Lower leg skin (tissue), 4 donors: ENCODE results near the gene ADGRD1. TPM values are rescaled to one million over a fixed set of nuclear protein-coding genes. Genes with fewer than 3 reads are reported as not detected.

ENCODE experiments used
- DNase-seq, 2 donors: peaks; one replicate each; pipeline ENCODE4 v3.0.0-alpha.2; 2019; ENCODE audit warnings: low spot score in 2 of 2
- H3K4me3 ChIP-seq: fragments of 200-600 bp; sonication (generic); 2 replicates; pipeline ENCODE4 v1.5.1; 2017; ENCODE audit warnings: mild to moderate bottlenecking, low read depth; ENCODE audit not compliant: poor library complexity, severe bottlenecking
- POLR2A ChIP-seq, 2 donors: fragments of 450-650 bp; IDR thresholded peaks; one replicate each; pipeline ENCODE4 v1.6.1; 2016 to 2017; ENCODE audit warnings: antibody characterized with exemption in 2 of 2, mild to moderate bottlenecking in 1 of 2, moderate library complexity in 1 of 2
- WGBS, 2 donors: methylation state at CpG; one replicate each; pipeline ENCODE4 v1.1.5; 2018; 5-methylcytosine and 5-hydroxymethylcytosine counted together
- intact Hi-C: fragments of 100-400 bp; cut with DNase I; formaldehyde crosslinking; loops from one replicate; pipeline ENCODE4 v1.15.0; 2023; ENCODE audit warnings: low total_unique reads
- total RNA-seq, 4 donors: library from RNA; depleted of rRNA; stranded (reverse); fragments of >200 nt; gene quantifications; one replicate each; pipeline ENCODE4 v1.1.0, GENCODE V29; 2016
- TF ChIP-seq, protein P1 (sequence below), 3 donors: fragments of 450-650 bp; IDR thresholded peaks; one replicate each; pipeline ENCODE4 v1.5.1; 2016; ENCODE audit warnings: antibody characterized with exemption in 3 of 3, mild to moderate bottlenecking in 3 of 3, moderate library complexity in 2 of 3

Gene ADGRD1
- total RNA-seq, 4 donors from 2014 or later = 8.3 to 11.6 (median 8.9) TPM

DNA sequence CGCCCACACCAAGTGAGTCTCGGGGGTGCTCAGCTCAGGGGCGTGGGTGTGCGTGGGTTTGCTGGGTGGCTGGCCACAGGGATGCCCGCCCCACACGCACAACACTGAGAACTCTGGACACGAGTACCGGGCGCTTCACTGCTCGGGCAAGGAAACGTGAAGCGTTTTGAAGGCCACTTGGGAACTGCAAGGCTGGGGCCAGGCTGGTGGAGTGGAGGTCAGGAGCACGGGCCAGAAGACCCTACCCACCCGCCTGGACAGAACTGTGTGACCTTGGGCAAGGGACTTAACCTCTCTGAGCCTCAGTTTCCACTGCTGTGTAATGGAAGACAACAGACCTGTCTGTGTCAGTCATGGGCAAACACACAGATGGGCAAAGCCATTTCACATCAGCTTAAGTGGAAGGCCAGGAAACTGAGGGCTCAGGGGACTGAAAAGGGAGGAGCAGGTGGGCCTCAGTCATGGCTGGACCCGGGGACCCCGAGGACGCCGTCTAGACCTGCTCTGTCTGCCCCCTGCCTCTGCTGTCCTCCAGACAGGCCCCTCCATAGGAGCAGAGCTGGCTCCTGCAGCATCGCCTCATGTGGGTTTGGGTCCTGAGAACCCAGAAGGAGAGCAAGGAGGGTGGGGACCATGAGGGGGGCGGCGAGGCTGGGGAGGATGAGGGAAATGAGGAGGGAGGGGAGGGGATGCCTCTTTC lies 52.5 kb downstream of the ADGRD1 start:
- DNase-seq = no peak
- intact Hi-C loops = no loop called here
- TF ChIP-seq, protein P1, sequence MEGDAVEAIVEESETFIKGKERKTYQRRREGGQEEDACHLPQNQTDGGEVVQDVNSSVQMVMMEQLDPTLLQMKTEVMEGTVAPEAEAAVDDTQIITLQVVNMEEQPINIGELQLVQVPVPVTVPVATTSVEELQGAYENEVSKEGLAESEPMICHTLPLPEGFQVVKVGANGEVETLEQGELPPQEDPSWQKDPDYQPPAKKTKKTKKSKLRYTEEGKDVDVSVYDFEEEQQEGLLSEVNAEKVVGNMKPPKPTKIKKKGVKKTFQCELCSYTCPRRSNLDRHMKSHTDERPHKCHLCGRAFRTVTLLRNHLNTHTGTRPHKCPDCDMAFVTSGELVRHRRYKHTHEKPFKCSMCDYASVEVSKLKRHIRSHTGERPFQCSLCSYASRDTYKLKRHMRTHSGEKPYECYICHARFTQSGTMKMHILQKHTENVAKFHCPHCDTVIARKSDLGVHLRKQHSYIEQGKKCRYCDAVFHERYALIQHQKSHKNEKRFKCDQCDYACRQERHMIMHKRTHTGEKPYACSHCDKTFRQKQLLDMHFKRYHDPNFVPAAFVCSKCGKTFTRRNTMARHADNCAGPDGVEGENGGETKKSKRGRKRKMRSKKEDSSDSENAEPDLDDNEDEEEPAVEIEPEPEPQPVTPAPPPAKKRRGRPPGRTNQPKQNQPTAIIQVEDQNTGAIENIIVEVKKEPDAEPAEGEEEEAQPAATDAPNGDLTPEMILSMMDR (IDR thresholded peaks at IDR 0.05) = no peak
- TF ChIP-seq POLR2A (IDR thresholded peaks at IDR 0.05) = no peak
- H3K4me3 ChIP-seq = no peak overlapping the region
- WGBS, 2 donors = 84 to 85% methylated on average over 21 of the region's 21 CpGs

DNA sequence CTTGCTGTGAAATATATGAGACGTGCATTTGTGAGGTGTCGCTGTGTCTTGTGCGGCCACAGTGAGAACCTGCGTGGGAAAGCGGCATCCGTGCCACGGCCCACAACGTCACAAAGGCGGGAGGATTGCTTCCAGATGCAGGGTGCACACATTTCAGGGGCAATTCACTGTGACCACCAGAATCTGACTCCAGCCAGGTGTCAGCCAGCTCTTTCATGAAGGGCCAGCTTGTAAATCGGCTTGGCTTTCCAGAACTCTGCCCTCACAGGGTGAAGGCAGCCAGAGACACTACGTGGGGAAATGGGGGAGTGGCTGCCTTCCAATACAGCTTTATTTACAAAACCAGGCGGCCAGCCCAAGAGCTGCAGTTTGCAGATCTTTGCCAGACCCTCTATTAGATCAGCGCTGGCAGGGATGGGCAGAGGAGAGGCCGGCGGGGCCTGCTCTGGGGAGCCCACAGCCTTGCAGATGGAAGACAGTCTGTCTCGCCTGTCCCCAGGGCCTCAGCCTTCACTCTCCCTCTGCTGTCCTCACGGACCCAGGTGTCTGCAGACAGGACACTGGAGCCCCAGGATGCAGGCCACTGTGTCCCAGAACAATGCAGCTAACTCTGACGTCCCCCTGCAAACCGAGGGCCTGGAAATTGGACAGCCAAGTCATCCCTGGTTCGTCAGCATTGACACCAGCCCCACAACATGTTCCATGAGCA lies 53.5 kb downstream of the ADGRD1 start:
- DNase-seq = no peak
- intact Hi-C loops = no loop called here
- no peak for TF ChIP-seq POLR2A (IDR thresholded peaks at IDR 0.05)
- TF ChIP-seq, protein P1 (IDR thresholded peaks at IDR 0.05) = no peak
- H3K4me3 ChIP-seq = no peak overlapping the region
- WGBS, 2 donors = 56% methylated on average over 15 to 20 of the region's 20 CpGs

DNA sequence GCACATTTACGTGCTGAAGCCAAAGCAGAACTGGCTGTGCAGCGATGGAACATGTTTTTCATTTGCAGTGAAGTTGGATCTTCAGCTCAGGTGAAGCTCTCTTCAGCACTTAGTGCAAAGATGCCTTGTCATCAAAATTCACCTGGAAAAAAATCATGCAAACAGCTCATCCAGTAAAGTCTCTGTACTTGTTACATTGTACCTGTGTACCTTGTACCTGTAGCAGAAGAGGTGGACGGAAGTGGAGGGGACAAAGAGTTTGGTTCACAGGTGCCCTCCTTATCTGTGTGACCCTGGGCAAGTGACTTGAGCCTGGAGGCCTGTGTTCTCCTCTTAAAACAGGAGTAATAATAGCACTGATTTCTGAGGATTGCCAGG lies 54.0 kb downstream of the ADGRD1 start:
- no peak for TF ChIP-seq POLR2A (IDR thresholded peaks at IDR 0.05)
- TF ChIP-seq, protein P1 (IDR thresholded peaks at IDR 0.05) = no peak
- no peak overlapping the region for H3K4me3 ChIP-seq
- intact Hi-C loops = no loop called here
- DNase-seq = no peak
- WGBS, 2 donors = 60% methylated on average over 3 of the region's 3 CpGs

DNA sequence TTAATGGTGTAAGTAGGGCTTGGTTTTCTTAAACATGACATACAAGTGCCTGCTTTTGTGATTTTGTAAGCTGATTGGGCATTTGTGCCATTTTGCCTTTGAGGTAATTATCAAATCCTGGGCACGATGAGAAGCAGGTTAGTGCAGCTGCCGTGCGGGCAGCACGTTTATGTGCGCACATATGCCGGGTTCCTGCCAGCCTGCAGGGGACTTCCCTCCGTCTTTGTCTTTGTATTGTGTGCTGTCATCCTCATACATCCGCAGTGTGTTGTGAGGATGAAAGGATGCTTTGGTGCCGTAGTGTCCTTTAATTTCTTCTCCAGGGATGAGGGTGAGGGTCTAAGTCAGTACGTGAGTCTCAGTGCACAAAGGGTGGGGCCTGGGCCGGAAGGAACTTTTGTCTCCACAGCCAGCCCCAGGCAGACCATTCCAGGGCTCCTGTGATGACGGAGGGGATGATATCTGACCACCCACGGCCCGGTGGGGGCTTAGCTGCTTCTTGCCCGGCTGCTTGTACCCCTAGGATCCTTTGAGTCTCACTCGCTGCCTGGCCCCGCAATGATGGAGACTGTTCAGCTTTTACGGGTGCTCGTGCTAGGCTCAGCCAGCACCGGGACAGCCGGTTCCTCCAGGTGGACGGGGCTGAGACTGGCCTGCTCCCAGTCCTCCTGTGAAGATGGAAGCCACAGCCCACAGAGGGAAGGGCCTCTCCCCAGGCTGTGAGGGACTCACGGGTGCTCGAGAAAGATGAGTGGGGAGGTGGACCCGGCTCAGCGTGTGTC lies 54.6 kb downstream of the ADGRD1 start:
- intact Hi-C loops = no loop called here
- DNase-seq = no peak
- TF ChIP-seq POLR2A (IDR thresholded peaks at IDR 0.05) = no peak
- TF ChIP-seq, protein P1 (IDR thresholded peaks at IDR 0.05) = no peak
- H3K4me3 ChIP-seq = no peak overlapping the region
- 79 to 83% methylated on average over 23 to 26 of the region's 26 CpGs for WGBS, 2 donors

DNA sequence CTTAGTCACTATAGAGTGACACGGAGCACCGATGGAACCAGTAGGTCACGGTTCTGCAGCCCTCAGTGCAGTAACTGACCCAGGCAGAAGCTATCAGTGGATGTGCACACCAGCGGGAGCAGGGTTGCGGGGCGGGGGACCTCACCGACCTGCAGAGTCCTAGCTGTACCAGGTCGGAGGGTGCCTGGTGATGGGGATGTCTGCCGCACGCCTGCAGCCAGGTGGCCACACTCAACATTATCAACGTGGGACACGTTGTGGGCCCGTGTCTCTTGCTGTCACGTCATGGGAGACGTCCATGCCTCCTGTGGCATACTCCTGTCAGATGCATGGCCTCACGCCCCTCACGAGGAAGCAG lies 55.2 kb downstream of the ADGRD1 start:
- no peak for DNase-seq
- TF ChIP-seq, protein P1 (IDR thresholded peaks at IDR 0.05) = no peak
- TF ChIP-seq POLR2A (IDR thresholded peaks at IDR 0.05) = no peak
- 91 to 94% methylated on average over 17 of the region's 17 CpGs for WGBS, 2 donors

More for the DNA sequence above, 55.2 kb downstream of the ADGRD1 start:
- no peak overlapping the region for H3K4me3 ChIP-seq
- intact Hi-C loops = no loop called here
